Loucy (cell line): ENCODE results near the gene FCER2.

Source experiments
- H2AFZ ChIP-seq: fragments of 200-600 bp; sonication (generic); 2 replicates; pipeline ENCODE4 v1.6.0; 2016; ENCODE audit warnings: antibody characterized with exemption, mild to moderate bottlenecking, low read length, moderate library complexity
- H3F3A ChIP-seq: fragments of 200-600 bp; 2 replicates; pipeline ENCODE4 v1.6.0; 2016; ENCODE audit warnings: antibody characterized with exemption, low read depth, mild to moderate bottlenecking
- H3K27me3 ChIP-seq: fragments of 200-600 bp; sonication (generic); 2 replicates; pipeline ENCODE4 v1.6.1; 2014; ENCODE audit warnings: low read length, mild to moderate bottlenecking; ENCODE audit not compliant: insufficient read depth, poor library complexity, severe bottlenecking
- H3K36me3 ChIP-seq: fragments of 200-600 bp; sonication (generic); 2 replicates; pipeline ENCODE4 v1.6.1; 2016; ENCODE audit warnings: low read length; ENCODE audit not compliant: insufficient read depth
- H3K4me1 ChIP-seq: fragments of 200-600 bp; sonication (generic); 2 replicates; pipeline ENCODE4 v1.5.1; 2014; ENCODE audit warnings: low read length, mild to moderate bottlenecking; ENCODE audit not compliant: insufficient read depth, poor library complexity, severe bottlenecking
- H3K4me2 ChIP-seq: fragments of 200-600 bp; sonication (generic); 2 replicates; pipeline ENCODE4 v1.6.0; 2014; ENCODE audit warnings: antibody characterized with exemption, low read length, low read depth, mild to moderate bottlenecking; ENCODE audit not compliant: poor library complexity, severe bottlenecking
- H3K4me3 ChIP-seq: fragments of 200-600 bp; sonication (generic); 2 replicates; pipeline ENCODE4 v1.5.1; 2014; ENCODE audit warnings: low read length, mild to moderate bottlenecking, mixed read lengths; ENCODE audit not compliant: poor library complexity, severe bottlenecking
- H3K79me2 ChIP-seq: fragments of 200-600 bp; sonication (generic); 2 replicates; pipeline ENCODE4 v1.6.1; 2014; ENCODE audit warnings: low read length; ENCODE audit not compliant: insufficient read depth
- H3K9ac ChIP-seq: fragments of 200-600 bp; sonication (generic); 2 replicates; pipeline ENCODE4 v1.6.0; 2014; ENCODE audit warnings: mild to moderate bottlenecking, low read depth, low read length, moderate library complexity; ENCODE audit not compliant: poor library complexity, severe bottlenecking
- H3K9me2 ChIP-seq: fragments of 200-600 bp; sonication (generic); replicated peaks from 2 replicates; pipeline ENCODE4 v1.6.1; 2016; ENCODE audit warnings: low read depth, low read length, mixed read lengths
- H3K9me3 ChIP-seq: fragments of 200-600 bp; sonication (generic); 2 replicates; pipeline ENCODE4 v1.6.1; 2014; ENCODE audit warnings: mild to moderate bottlenecking, antibody characterized with exemption, low read length, low read depth; ENCODE audit not compliant: insufficient read depth
- H4K20me1 ChIP-seq: fragments of 200-600 bp; sonication (generic); 2 replicates; pipeline ENCODE4 v1.6.0; 2014; ENCODE audit warnings: antibody characterized with exemption, low read length, mild to moderate bottlenecking; ENCODE audit not compliant: insufficient read depth, poor library complexity, severe bottlenecking
- CTCF ChIP-seq: fragments of 200-600 bp; sonication (generic); conservative IDR thresholded peaks from 2 replicates; pipeline ENCODE4 v1.5.1; 2014; ENCODE audit warnings: mild to moderate bottlenecking, antibody characterized with exemption, low read length
- EZH2phosphoT487 ChIP-seq: fragments of 200-600 bp; IDR thresholded peaks from 2 replicates; pipeline ENCODE4 v1.6.1; 2018; ENCODE audit warnings: antibody characterized with exemption, mild to moderate bottlenecking, moderate library complexity, borderline replicate concordance

FCER2 gene

DNA sequence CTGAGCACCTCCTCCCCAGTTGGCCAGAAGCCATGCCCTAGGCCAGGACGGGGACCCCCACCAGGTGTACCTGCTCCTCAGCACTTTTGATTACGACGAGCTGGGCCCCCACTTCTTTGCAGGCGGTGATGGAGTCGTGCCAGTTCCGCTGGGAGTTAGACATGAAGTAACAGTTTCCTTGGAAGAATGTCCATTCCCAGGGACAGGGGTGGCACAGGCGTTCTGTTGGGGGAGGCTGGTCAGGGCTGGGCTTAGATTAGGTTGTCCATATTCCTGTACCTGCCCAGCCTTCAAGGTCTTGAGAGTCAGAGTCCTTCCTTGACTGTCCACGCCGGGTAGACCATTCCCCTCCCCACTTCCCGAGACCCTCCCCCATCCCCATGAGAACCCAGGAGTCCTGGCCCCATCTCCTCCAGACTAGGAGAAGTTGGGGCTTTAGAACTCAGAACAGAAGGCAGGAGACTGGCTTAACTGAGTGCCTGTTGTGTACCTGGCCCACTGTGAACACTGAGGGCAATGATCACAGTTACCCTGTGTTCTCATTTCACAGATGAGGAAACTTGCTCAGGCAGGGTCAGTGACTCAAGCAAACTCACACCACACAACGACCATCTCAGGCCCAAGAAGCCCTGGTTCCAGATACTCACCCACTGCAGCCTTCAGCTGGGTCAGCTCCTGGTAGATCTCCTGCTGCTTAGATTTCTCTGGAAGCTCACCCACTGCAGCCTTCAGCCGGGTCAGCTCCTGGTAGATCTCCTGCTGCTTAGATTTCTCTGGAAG lies 43.1 kb upstream of the FCER2 start:
- no peak for TF ChIP-seq EZH2phosphoT487
- no peak for TF ChIP-seq CTCF
- Histone ChIP-seq H3K4me1 (no peaks in the 10 kb centered on the region), H3K4me2 (no peak overlapping the region), H3K27me3 (no peaks in the 10 kb centered on the region), H3K36me3 (no peaks in the 10 kb centered on the region), H2AFZ (no peak overlapping the region), H4K20me1 (no peaks in the 10 kb centered on the region), H3K9ac (no peak overlapping the region), H3K9me2 (no peaks in the 10 kb centered on the region), H3K9me3 (no peaks in the 10 kb centered on the region), H3F3A (no peaks in the 10 kb centered on the region), H3K79me2 (no peaks in the 10 kb centered on the region), H3K4me3 (no peak overlapping the region)

DNA sequence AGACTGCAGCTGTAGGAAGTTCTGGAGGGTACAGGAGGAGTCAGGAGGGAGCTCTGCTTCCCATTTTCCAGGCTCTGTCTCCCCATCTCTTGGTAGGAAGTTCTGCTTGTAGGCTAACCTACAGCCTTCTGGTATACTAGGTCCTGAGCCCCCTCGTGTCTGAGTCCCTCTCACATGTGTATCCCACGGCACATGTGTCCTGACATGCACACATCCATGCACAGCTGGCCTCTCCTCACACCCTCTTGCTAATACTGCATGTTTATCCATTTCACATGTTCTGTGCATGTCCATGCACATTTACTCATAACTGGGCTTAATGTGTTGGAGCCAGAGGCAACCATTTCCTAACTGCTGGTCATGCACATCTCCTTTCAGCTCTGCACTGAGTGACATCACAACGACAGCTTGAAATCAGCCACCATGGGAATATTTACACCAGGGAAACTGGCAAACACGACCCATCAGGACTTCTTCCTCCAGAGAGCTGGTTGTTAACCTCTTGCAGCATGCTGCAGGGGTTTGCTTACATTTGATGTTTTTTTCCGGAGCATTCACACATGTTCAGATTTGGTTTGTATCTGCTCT lies 42.4 kb upstream of the FCER2 start:
- no peaks in the 10 kb centered on the region for H3K9me3 ChIP-seq
- H3K9ac ChIP-seq: no peak overlapping the region
- H3K79me2 ChIP-seq: no peaks in the 10 kb centered on the region
- no peaks in the 10 kb centered on the region for H3K27me3 ChIP-seq
- TF ChIP-seq EZH2phosphoT487: no peak
- TF ChIP-seq CTCF: no peak
- no peaks in the 10 kb centered on the region for H3K4me1 ChIP-seq
- H2AFZ ChIP-seq: no peak overlapping the region
- H3F3A ChIP-seq: no peaks in the 10 kb centered on the region
- no peak overlapping the region for H3K4me2 ChIP-seq
- no peaks in the 10 kb centered on the region for H3K9me2 ChIP-seq
- no peak overlapping the region for H3K4me3 ChIP-seq
- H3K36me3 ChIP-seq: no peaks in the 10 kb centered on the region
- no peaks in the 10 kb centered on the region for H4K20me1 ChIP-seq

- Histone ChIP-seq H3K4me2 (no peak overlapping the region), H4K20me1 (no peaks in the 10 kb centered on the region), H3K4me3 (no peak overlapping the region), H3K4me1 (no peaks in the 10 kb centered on the region), H3K36me3 (no peaks in the 10 kb centered on the region), H3K9me3 (no peaks in the 10 kb centered on the region), H2AFZ (no peak overlapping the region), H3K79me2 (no peaks in the 10 kb centered on the region), H3K9ac (no peak overlapping the region), H3K27me3 (no peaks in the 10 kb centered on the region), H3K9me2 (no peaks in the 10 kb centered on the region), H3F3A (no peaks in the 10 kb centered on the region)
- no peak for TF ChIP-seq CTCF
- no peak for TF ChIP-seq EZH2phosphoT487
Observed at GRCh38 chr19:7743425-7743841, 41.5 kb upstream of the FCER2 start.
